ENCODE measurements around the gene TUBG1. TPM values are rescaled to one million over a fixed set of nuclear protein-coding genes. Genes with fewer than 3 reads are reported as not detected.

The TUBG1 gene
- total RNA-seq, 4 donors from 2014 or later, result 54.7 to 125 (median 91.7) TPM

GRCh38 chr17:42660692-42661345, 51.3 kb downstream of the TUBG1 start:
- no peak overlapping the region for H3K4me3 ChIP-seq
- peaks cover 11 to 12% of the 10 kb centered on the region in 2 donors for H3K4me1 ChIP-seq
- H3K27ac ChIP-seq, result peak overlapping the region in 1 of 4 donors; percentile 53
- intact Hi-C loops (cut with DNase I; ENCODE audit: low total_unique reads) (loop anchor here (2.0 kb wide), 1 partner anchor 18 kb away; no protein-coding TSS in a partner anchor), in situ Hi-C loops (cut with MboI; ENCODE audit: low sequenced_read_pairs in 4 of 4) (loop anchor here in 1 of 4 donors (10.0 kb wide), 1 partner anchor 46 kb away; no protein-coding TSS in a partner anchor)
- TF ChIP-seq POLR2A (IDR thresholded peaks at IDR 0.05) (no peak), CTCF (IDR thresholded peaks at IDR 0.05 in 4 of 5, conservative IDR thresholded peaks at IDR 0.05 in 1 of 5) (no peak)
- H3K36me3 ChIP-seq, result peaks cover 0 to 5% of the 10 kb centered on the region in 2 donors
- no peaks in the 10 kb centered on the region for H3K27me3 ChIP-seq
- no peaks in the 10 kb centered on the region for H3K9me3 ChIP-seq
- no peak for DNase-seq
- no peak for ATAC-seq

Other genes with a start within 250 kb of the TUBG1 start
- 100 to 1,000 TPM in 3 of 4 donors, 10 to 100 TPM in 1; 88.4 to 203 (median 130) TPM for gene STAT3, start 221.2 kb upstream of the TUBG1 start, total RNA-seq
- gene CAVIN1, start 186.4 kb upstream of the TUBG1 start, total RNA-seq, result 100 to 1,000 TPM in 3 of 4 donors, 10 to 100 TPM in 1; 64.9 to 137 (median 125) TPM
- 100 to 1,000 TPM in 2 of 4 donors, 10 to 100 TPM in 2; 65.3 to 138 (median 95.3) TPM for gene ATP6V0A1, start 150.8 kb upstream of the TUBG1 start, total RNA-seq
- gene NAGLU, start 73.4 kb upstream of the TUBG1 start, total RNA-seq, result 10 to 100 TPM; 16.4 to 30.1 (median 24.1) TPM
- under 1 TPM in 3 of 4 donors, not detected in 1; 0.33 to 0.66 (median 0.47) TPM for gene HSD17B1, start 56.8 kb upstream of the TUBG1 start, total RNA-seq
- gene COASY, start 47.5 kb upstream of the TUBG1 start, total RNA-seq, result 10 to 100 TPM; 22.4 to 39.9 (median 27.5) TPM
- 10 to 100 TPM; 49.7 to 81.9 (median 53.8) TPM for gene MLX, start 42.6 kb upstream of the TUBG1 start, total RNA-seq
- 1 to 10 TPM in 2 of 4 donors, under 1 TPM in 2; 0.46 to 2.7 (median 1.4) TPM for gene PSMC3IP, start 32.0 kb upstream of the TUBG1 start, total RNA-seq
- 10 to 100 TPM; 50.7 to 65.5 (median 60.5) TPM for gene RETREG3, start 309 bp upstream of the TUBG1 start, total RNA-seq
- 1 to 10 TPM; 3.9 to 5.2 (median 4.2) TPM for gene TUBG2, start 49.6 kb downstream of the TUBG1 start, total RNA-seq
- gene PLEKHH3, start 67.3 kb downstream of the TUBG1 start, total RNA-seq, result 10 to 100 TPM; 13.4 to 36.0 (median 31.3) TPM
- gene CCR10, start 72.2 kb downstream of the TUBG1 start, total RNA-seq, result 1 to 10 TPM; 2.0 to 4.6 (median 4.0) TPM
- gene CNTNAP1, start 72.8 kb downstream of the TUBG1 start, total RNA-seq, result under 1 TPM; 0.22 to 0.41 (median 0.40) TPM
- gene EZH1, start 135.4 kb downstream of the TUBG1 start, total RNA-seq, result 10 to 100 TPM; 32.6 to 55.2 (median 47.5) TPM
- gene RAMP2, start 151.5 kb downstream of the TUBG1 start, total RNA-seq, result 10 to 100 TPM; 17.5 to 31.2 (median 20.7) TPM
- gene VPS25, start 163.8 kb downstream of the TUBG1 start, total RNA-seq, result 10 to 100 TPM; 44.8 to 54.6 (median 53.5) TPM
- gene WNK4, start 170.9 kb downstream of the TUBG1 start, total RNA-seq, result not detected
- gene COA3, start 189.0 kb downstream of the TUBG1 start, total RNA-seq, result 100 to 1,000 TPM in 1 of 4 donors, 10 to 100 TPM in 3; 76.2 to 104 (median 86.8) TPM
- not detected for gene CNTD1, start 189.2 kb downstream of the TUBG1 start, total RNA-seq
- gene BECN1, start 214.6 kb downstream of the TUBG1 start, total RNA-seq, result 100 to 1,000 TPM in 1 of 4 donors, 10 to 100 TPM in 3; 82.3 to 102 (median 88.0) TPM
- 100 to 1,000 TPM in 1 of 4 donors, 10 to 100 TPM in 3; 84.2 to 101 (median 88.7) TPM for gene PSME3, start 223.7 kb downstream of the TUBG1 start, total RNA-seq
- 1 to 10 TPM in 2 of 4 donors, under 1 TPM in 2; 0.81 to 1.2 (median 1.0) TPM for gene AOC2, start 234.9 kb downstream of the TUBG1 start, total RNA-seq
- gene AOC3, start 241.5 kb downstream of the TUBG1 start, total RNA-seq, result 1 to 10 TPM; 2.2 to 7.2 (median 4.2) TPM